A549 (cell line): ENCODE data around the gene ARHGAP27. TPM values are rescaled to one million over a fixed set of nuclear protein-coding genes. Genes with fewer than 3 reads are reported as not detected.

ENCODE experiments used
- ATAC-seq, 2 experiments: fragments of 200-7000 bp in 1 of 2; fragments of >200 bp in 1 of 2; cut with Nextera tagmentation in 1 of 2; cut with Tn5 transposase in 1 of 2; 3 replicates each; pipeline versions ENCODE4 v1.8.0 to v1.9.1; 2018 to 2020; ENCODE audit warnings: mild to moderate bottlenecking in 1 of 2, moderate library complexity in 1 of 2
- CTCF ChIA-PET: fragments of 300-600 bp; sonication (Branson Sonifier 250); formaldehyde crosslinking; extraction: SDS; loops from one replicate; lab custom pipeline; 2021; ENCODE audit warnings: antibody characterized with exemption, inconsistent platforms; lab: Yijun Ruan, JAX
- POLR2A ChIA-PET: fragments of 350-600 bp; formaldehyde crosslinking; extraction: SDS; loops from one replicate; lab custom pipeline; 2021; ENCODE audit warnings: antibody characterized with exemption, inconsistent platforms; lab: Yijun Ruan, JAX
- DNase-seq, 2 experiments: peaks; one replicate each; pipeline versions ENCODE4 v3.0.0 to v3.0.0-alpha.2; 2011 to 2016; ENCODE audit warnings: low read depth in 1 of 2, low spot score in 1 of 2
- FAIRE-seq: peaks from 2 replicates; lab custom pipeline; 2011; peaks lifted over from hg19 to GRCh38; lab: Jason Lieb, UNC
- H3K27ac ChIP-seq, 2 experiments: fragments of >200 bp; sonication (Bioruptor Twin); formaldehyde crosslinking; 3 replicates each; pipeline ENCODE4 v1.5.1; 2016 to 2017
- H3K4me1 ChIP-seq: fragments of >200 bp; sonication (Bioruptor Twin); formaldehyde crosslinking; 3 replicates; pipeline ENCODE4 v1.6.1; 2016
- H3K4me2 ChIP-seq: fragments of >200 bp; sonication (Bioruptor Twin); formaldehyde crosslinking; 3 replicates; pipeline ENCODE4 v1.6.1; 2016
- H3K4me3 ChIP-seq: fragments of >200 bp; sonication (Bioruptor Twin); formaldehyde crosslinking; 3 replicates; pipeline ENCODE4 v1.5.1; 2016
- H3K9me3 ChIP-seq: fragments of >200 bp; sonication (Bioruptor Twin); formaldehyde crosslinking; 3 replicates; pipeline ENCODE4 v1.6.1; 2016
- CHD2 ChIP-seq: fragments of 150-350 bp; IDR thresholded peaks from 2 replicates; pipeline ENCODE4 v1.6.1; 2014; ENCODE audit warnings: low read length; ENCODE audit not compliant: partially characterized antibody
- CHD4 ChIP-seq: fragments of 200-600 bp; sonication (generic); IDR thresholded peaks from 2 replicates; pipeline ENCODE4 v1.6.1; 2016; ENCODE audit warnings: antibody characterized with exemption, mild to moderate bottlenecking, borderline replicate concordance
- ESRRA ChIP-seq: fragments of 150-350 bp; IDR thresholded peaks from 2 replicates; pipeline ENCODE4 v1.6.1; 2014; ENCODE audit warnings: mild to moderate bottlenecking, low read length, borderline replicate concordance
- HDAC2 ChIP-seq: fragments of 200-600 bp; sonication (generic); IDR thresholded peaks from 2 replicates; pipeline ENCODE4 v1.6.1; 2016
- HOXA7 ChIP-seq: fragments of 250-450 bp; sonication (Bioruptor Pico); IDR thresholded peaks from 2 replicates; pipeline ENCODE4 v1.5.0; 2020; ENCODE audit warnings: mild to moderate bottlenecking, moderate library complexity
- JUN ChIP-seq, 2 experiments: fragments of >200 bp; sonication (Bioruptor Twin); formaldehyde crosslinking; IDR thresholded peaks; 2 replicates in 1 of 2; 3 replicates in 1 of 2; pipeline ENCODE4 v1.6.1; 2016 to 2017
- JUNB ChIP-seq: fragments of >200 bp; sonication (Bioruptor Twin); formaldehyde crosslinking; IDR thresholded peaks from 2 replicates; pipeline ENCODE4 v1.6.1; 2016
- KDM1A ChIP-seq: fragments of 200-600 bp; sonication (generic); IDR thresholded peaks from 2 replicates; pipeline ENCODE4 v1.6.1; 2016; ENCODE audit warnings: low read depth, mild to moderate bottlenecking
- KDM5A ChIP-seq: fragments of 200-600 bp; sonication (generic); IDR thresholded peaks from 2 replicates; pipeline ENCODE4 v1.6.1; 2016; ENCODE audit warnings: antibody characterized with exemption, mild to moderate bottlenecking
- MAFK ChIP-seq: fragments of 450-650 bp; IDR thresholded peaks from 2 replicates; pipeline ENCODE4 v1.6.1; 2014; ENCODE audit not compliant: partially characterized antibody
- MAZ ChIP-seq: fragments of 150-350 bp; IDR thresholded peaks from 2 replicates; pipeline ENCODE4 v1.6.1; 2014; ENCODE audit warnings: antibody characterized with exemption, low read depth, low read length, borderline replicate concordance
- PBX3 ChIP-seq: IDR thresholded peaks from 2 replicates; pipeline ENCODE4 v1.6.1; 2012
- PHF8 ChIP-seq: fragments of 200-600 bp; sonication (generic); IDR thresholded peaks from 2 replicates; pipeline ENCODE4 v1.6.1; 2016; ENCODE audit warnings: low read depth, mild to moderate bottlenecking, antibody characterized with exemption, moderate library complexity, borderline replicate concordance
- RAD21 ChIP-seq, 2 experiments: fragments of >200 bp in 1 of 2; sonication (Bioruptor Twin) in 1 of 2; formaldehyde crosslinking in 1 of 2; IDR thresholded peaks in 1 of 2; conservative IDR thresholded peaks in 1 of 2; 2 replicates in 1 of 2; 3 replicates in 1 of 2; pipeline ENCODE4 v1.6.1; 2012 to 2018; ENCODE audit warnings: inconsistent platforms in 1 of 2
- REST ChIP-seq: fragments of 200-600 bp; sonication (generic); IDR thresholded peaks from 2 replicates; pipeline ENCODE4 v1.6.1; 2016; ENCODE audit warnings: antibody characterized with exemption, mild to moderate bottlenecking, moderate library complexity
- SMC3 ChIP-seq: fragments of >200 bp; sonication (Bioruptor Twin); formaldehyde crosslinking; IDR thresholded peaks from 3 replicates; pipeline ENCODE4 v1.6.1; 2018; ENCODE audit warnings: inconsistent platforms
- ZFP36 ChIP-seq: fragments of 450-650 bp; IDR thresholded peaks from 2 replicates; pipeline ENCODE4 v1.6.1; 2014; ENCODE audit warnings: borderline replicate concordance; ENCODE audit not compliant: partially characterized antibody
- WGBS: methylation state at CpG from one replicate; pipeline ENCODE4 v1.1.6; 2017; ENCODE audit errors: missing lambda C conversion rate; 5-methylcytosine and 5-hydroxymethylcytosine counted together
- polyA plus RNA-seq, 4 experiments: library from polyadenylated mRNA; depleted of rRNA in 3 of 4; stranded (reverse); fragments of >200 nt; fragmentation: RNase III in 1 of 4; extraction: RNeasy Plus Mini Kit Qiagen cat#74134 plus additional on column Dnase treatment in 1 of 4; gene quantifications; 2 replicates in 3 of 4; 3 replicates in 1 of 4; pipeline ENCODE4 v1.2.3, GENCODE V29; 2011 to 2017

ARHGAP27 gene
- polyA plus RNA-seq, 2 of the 4 experiments (the other 2 are of a cell fraction), result 10.0 to 16.4 TPM

GRCh38 chr17:45440161-45440778, 7.6 kb upstream of the ARHGAP27 start:
- H3K4me3 ChIP-seq, result no peak overlapping the region
- H3K4me2 ChIP-seq, result peak overlapping the region; percentile 30; the same call in 1 of the 3 replicates
- H3K4me1 ChIP-seq, result peaks cover 23% of the 10 kb centered on the region
- ATAC-seq, result peak in 1 of 2 experiments; percentile 24; a peak in 3 of 6 replicates
- 40% methylated on average over 10 of the region's 10 CpGs for WGBS
- DNase-seq, result peak in 1 of 2 experiments; percentile 59
- CTCF ChIA-PET, result interaction anchor here (1.9 to 6.9 kb wide), 2 partner anchors 14 to 153 kb away, joined by 7 to 53 read pairs; no protein-coding TSS in a partner anchor
- peak; percentile 13 for FAIRE-seq
- H3K27ac ChIP-seq, result peak overlapping the region in 1 of 2 experiments; percentile 2; a peak in 2 of 6 replicates
- H3K9me3 ChIP-seq, result no peaks in the 10 kb centered on the region
- 0 out of 2 replicates have a peak, but pooled peaks have one; percentile 68 for TF ChIP-seq KDM1A
- peak; percentile 79 for TF ChIP-seq ZFP36
- TF ChIP-seq RAD21 (conservative IDR thresholded peaks at IDR 0.05 in 1 of 2, IDR thresholded peaks at IDR 0.05 in 1 of 2), result no peak
- POLR2A ChIA-PET, result no interaction called here

GRCh38 chr17:45438931-45439610, 6.4 kb upstream of the ARHGAP27 start:
- CTCF ChIA-PET, result interaction anchor here (6.9 kb wide), 1 partner anchor 13 kb away, joined by 53 read pairs; no protein-coding TSS in a partner anchor
- H3K4me3 ChIP-seq, result no peak overlapping the region
- no peak for FAIRE-seq
- WGBS, result 74% methylated on average over 11 of the region's 11 CpGs
- DNase-seq, result no peak
- POLR2A ChIA-PET, result no interaction called here
- no peak for TF ChIP-seq HOXA7 (CRISPR knock-in tag)
- TF ChIP-seq REST, result no peak
- no peak for TF ChIP-seq CHD4
- no peak for TF ChIP-seq JUN (IDR thresholded peaks at IDR 0.05)
- TF ChIP-seq ESRRA, result no peak
- no peak for TF ChIP-seq KDM5A
- TF ChIP-seq HDAC2, result no peak
- no peak for TF ChIP-seq MAFK
- no peak for TF ChIP-seq SMC3
- no peak for TF ChIP-seq KDM1A
- no peak for TF ChIP-seq PHF8
- no peak for TF ChIP-seq JUNB
- no peak for TF ChIP-seq CHD2
- no peak for TF ChIP-seq MAZ
- no peak for TF ChIP-seq PBX3
- no peak overlapping the region for H3K27ac ChIP-seq
- peaks cover 23% of the 10 kb centered on the region for H3K4me1 ChIP-seq
- no peaks in the 10 kb centered on the region for H3K9me3 ChIP-seq
- ATAC-seq, result peak in 1 of 2 experiments; percentile 8; a peak in 2 of 6 replicates
- no peak overlapping the region for H3K4me2 ChIP-seq
